ENCODE data around the gene TNFSF4.

The TNFSF4 gene

GRCh38 chr1:173161510-173162221 lies 45.5 kb downstream of the TNFSF4 start:
- DNase-seq, result no peak

DNA sequence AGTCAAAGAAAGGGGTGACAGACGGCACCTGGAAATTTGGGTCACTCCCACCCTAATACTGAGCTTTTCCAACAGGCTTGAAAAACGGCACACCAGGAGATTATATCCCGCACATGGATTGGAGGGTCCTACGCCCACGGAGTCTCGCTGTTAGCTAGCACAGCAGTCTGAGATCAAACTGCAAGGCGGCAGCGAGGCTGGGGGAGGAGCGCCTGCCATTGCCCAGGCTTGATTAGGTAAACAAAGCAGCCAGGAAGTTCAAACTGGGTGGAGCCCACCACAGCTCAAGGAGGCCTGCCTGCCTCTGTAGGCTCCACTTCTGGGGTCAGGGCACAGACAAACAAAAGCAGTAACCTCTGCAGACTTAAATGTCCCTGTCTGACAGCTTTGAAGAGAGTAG lies 53.2 kb downstream of the TNFSF4 start:
- peak in 1 of 2 donors; percentile 2 for DNase-seq

DNA sequence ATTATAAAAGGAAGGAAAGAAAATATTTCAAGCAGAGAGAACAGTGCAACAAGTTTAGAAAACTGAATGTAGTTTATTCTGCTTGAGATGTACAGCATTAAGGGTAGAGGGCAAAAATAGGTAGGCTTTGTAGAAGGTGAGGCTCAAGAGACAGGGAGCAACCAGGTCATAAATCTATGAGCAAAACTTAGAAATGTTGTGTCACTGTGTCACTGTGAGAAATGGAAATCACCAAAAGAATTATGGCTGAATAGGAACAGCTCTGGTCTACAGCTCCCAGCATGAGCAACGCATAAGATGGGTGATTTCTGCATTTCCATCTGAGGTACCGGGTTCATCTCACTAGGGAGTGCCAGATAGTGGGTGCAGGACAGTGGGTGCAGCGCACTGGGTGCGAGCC lies 53.6 kb downstream of the TNFSF4 start:
- DNase-seq, result no peak

DNA sequence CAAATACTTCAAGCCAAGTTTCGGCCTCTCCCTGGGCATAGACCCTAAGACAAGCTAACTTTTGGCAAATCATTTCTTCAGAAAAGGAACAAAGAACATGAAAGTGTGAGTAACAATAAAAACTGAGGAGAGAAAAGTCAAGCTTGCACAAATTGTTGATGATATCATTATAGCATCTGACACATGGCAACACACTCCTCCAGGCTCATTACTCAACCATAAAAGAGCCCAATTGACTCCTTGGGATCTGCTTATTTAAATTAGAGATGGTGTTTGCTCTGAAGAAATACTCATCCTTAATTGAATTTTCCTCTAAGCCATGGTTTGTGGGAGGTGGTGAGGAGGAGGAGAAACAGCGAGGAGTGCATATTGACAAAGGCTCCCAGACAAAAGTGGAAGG lies 54.5 kb downstream of the TNFSF4 start:
- no peak for DNase-seq

DNA sequence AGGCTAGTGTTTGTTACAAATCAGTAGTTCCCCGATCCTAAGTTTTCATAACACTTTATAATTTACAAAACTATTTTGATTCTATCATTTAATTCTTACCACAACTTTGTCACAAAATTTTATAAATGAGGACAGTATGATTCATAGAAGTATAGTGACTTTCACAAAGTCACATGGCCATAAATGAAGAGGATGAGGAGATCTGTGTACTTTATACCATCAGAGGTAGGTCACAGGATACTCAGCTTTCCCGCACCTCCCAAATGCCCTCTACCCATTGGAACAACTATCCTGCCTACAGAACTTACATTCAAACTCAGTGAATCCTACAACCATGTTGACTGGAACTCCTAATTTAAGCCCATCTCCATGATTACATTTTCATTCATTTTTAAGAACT lies 56.3 kb downstream of the TNFSF4 start:
- no peak for DNase-seq

DNA sequence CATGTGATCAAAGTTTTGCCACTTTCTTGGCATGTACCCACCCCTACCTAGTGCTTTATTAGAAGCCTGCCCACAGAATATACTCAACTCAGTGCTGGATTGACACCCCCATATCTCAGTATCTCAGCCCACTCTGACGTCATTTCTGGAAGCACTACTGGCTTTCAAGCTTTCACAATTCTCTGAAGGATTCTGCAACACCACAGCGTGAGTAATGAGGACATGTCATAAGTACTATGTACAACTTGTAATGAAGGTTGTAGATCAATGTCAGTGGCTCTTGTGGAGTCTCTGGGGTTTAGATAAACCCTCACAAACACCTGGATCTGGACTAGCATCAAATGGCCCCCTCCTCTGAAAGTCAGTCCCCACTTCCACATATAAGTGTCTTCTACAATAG lies 57.2 kb downstream of the TNFSF4 start:
- DNase-seq, result peak in 1 of 2 donors; percentile 6

GRCh38 chr1:173148971-173149370 lies 58.2 kb downstream of the TNFSF4 start:
- DNase-seq, result no peak

DNA sequence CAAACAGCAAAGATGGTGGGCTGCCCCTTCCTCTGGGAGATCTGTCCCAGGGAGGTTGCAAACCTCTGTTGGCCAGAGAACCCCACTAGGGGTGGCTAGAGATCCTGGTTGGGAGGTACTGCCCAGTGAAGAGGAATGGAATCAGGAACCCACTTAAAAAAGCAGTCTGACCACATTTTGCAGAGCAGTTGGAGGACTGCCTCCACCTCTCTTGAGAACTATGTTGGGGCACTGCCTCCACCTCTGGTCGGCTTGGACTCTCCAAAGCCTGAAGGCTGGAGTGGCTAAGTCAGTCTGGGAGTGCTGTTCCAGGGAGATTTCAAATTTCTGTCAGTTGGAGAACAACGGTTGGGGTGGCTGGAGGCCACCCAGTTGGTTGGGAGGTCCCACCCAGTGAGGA lies 58.6 kb downstream of the TNFSF4 start:
- no peak for DNase-seq

GRCh38 chr1:173140733-173141132 lies 66.4 kb downstream of the TNFSF4 start:
- DNase-seq, result no peak

DNA sequence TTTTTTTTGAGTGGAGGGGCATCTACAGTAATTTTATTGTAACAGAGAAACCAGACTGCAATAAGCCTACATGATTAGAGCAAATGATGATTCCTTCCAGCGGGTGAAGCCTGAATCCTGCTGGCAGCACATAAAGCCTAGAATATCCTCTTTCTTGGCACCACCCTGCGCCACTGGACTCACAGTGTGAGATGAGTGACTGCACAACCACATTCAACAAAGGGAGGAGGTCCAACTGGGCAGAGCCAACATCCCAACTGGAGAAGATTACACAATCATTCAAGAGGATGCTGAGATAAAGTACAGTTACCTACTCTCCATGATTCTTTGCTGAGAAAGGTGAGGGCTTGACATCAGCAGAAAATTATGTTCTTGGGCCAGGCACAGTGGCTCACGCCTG lies 67.4 kb downstream of the TNFSF4 start:
- DNase-seq, result no peak

DNA sequence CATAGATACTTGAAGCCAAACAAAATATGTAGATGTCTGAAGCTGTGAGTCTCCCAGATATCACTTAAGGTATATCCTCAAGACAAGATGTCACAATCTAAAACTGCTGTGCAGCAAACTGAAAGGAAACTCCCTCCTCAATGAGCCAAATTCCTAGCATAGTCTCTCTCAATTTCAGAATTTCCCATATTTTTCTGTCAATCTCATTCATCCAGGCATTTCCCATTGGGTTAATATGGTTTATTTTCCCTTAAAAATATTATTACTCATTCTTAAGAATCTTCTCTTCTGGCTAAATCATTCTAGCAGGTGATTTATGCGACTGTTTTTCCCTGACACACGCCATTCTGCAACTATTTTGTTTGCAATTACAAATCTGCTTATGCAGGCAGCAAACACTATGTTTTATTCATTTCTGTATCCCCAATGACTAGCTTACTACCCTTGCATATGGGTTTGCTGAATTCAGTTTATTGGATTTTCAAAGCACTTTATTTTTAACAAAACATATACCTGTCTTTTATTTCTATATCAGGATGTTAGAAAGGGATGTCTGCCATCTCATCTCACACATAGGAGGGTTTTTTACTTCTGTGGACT lies 69.9 kb downstream of the TNFSF4 start:
- no peak for DNase-seq

- no peak for DNase-seq
These were observed 72.3 kb downstream of the TNFSF4 start for GRCh38 chr1:173134800-173135199.

DNA sequence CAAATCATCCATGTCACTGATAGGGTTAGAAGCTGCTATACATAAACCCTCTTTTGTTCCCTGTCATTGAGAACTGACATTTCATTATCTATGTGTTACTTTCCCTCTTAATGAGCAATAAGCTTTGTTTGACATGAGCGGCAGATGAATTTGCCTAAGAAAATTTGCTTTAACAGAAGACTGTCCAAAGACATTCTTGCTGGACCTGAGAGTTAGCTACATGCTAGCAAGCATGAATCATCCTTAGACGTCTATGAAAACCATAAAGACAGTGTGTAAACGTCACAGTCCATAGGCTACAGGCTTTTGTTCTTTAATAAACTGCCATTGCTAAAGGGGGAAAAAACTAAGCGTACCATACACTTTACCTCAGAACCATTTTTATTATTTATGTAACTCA lies 73.1 kb downstream of the TNFSF4 start:
- DNase-seq, result no peak
